HG03159 (cell line): ENCODE measurements around the gene PRRC2B.
"Not testable (repeated sequence)": the region's sequence is repeated elsewhere in the genome, so short reads cannot be mapped to it uniquely, and the experiment has no call there.

Experiments
- ATAC-seq: cut with Tn5 transposase; IDR thresholded peaks from one replicate; pipeline ENCODE4 v1.9.1; 2021; ENCODE audit warnings: mild to moderate bottlenecking, moderate library complexity; ENCODE audit not compliant: unreplicated experiment

The PRRC2B gene

GRCh38 chr9:131432597-131433301, 38.9 kb downstream of the PRRC2B start:
- ATAC-seq, result no peak

- ATAC-seq, result no peak
These were observed 39.5 kb downstream of the PRRC2B start for GRCh38 chr9:131433302-131433854.

GRCh38 chr9:131434673-131435072, 40.8 kb downstream of the PRRC2B start:
- ATAC-seq, result no peak

GRCh38 chr9:131436376-131436775, 42.5 kb downstream of the PRRC2B start:
- no peak for ATAC-seq

GRCh38 chr9:131436865-131437271, 43.0 kb downstream of the PRRC2B start:
- no peak for ATAC-seq

- no peak for ATAC-seq
These were observed 44.3 kb downstream of the PRRC2B start for GRCh38 chr9:131438190-131438589.

- no peak for ATAC-seq
These were observed 45.3 kb downstream of the PRRC2B start for GRCh38 chr9:131439224-131439623.

- no peak for ATAC-seq
These were observed 47.6 kb downstream of the PRRC2B start for GRCh38 chr9:131441441-131441840.

- no peak for ATAC-seq
These were observed 48.5 kb downstream of the PRRC2B start for GRCh38 chr9:131442351-131442750.

- no peak for ATAC-seq
These were observed 49.8 kb downstream of the PRRC2B start for GRCh38 chr9:131443648-131444047.

GRCh38 chr9:131446276-131446675, 52.4 kb downstream of the PRRC2B start:
- no peak for ATAC-seq

- no peak for ATAC-seq
These were observed 53.3 kb downstream of the PRRC2B start for GRCh38 chr9:131447148-131447547.

GRCh38 chr9:131447600-131447999, 53.7 kb downstream of the PRRC2B start:
- no peak for ATAC-seq

- ATAC-seq, result no peak
These were observed 54.9 kb downstream of the PRRC2B start for GRCh38 chr9:131448818-131449217.

- no peak for ATAC-seq
These were observed 55.4 kb downstream of the PRRC2B start for GRCh38 chr9:131449276-131449675.

- no peak for ATAC-seq
These were observed 60.1 kb downstream of the PRRC2B start for GRCh38 chr9:131454028-131454427.

GRCh38 chr9:131455655-131456054, 61.8 kb downstream of the PRRC2B start:
- ATAC-seq, result not testable (repeated sequence)

GRCh38 chr9:131457746-131458145, 63.9 kb downstream of the PRRC2B start:
- ATAC-seq, result no peak

- no peak for ATAC-seq
These were observed 65.2 kb downstream of the PRRC2B start for GRCh38 chr9:131459056-131459455.

GRCh38 chr9:131461166-131461565, 67.3 kb downstream of the PRRC2B start:
- no peak for ATAC-seq

- ATAC-seq, result no peak
These were observed 70.6 kb downstream of the PRRC2B start for GRCh38 chr9:131464354-131465000.

- no peak for ATAC-seq
These were observed 71.5 kb downstream of the PRRC2B start for GRCh38 chr9:131465401-131465800.
